HG03520 (cell line): ENCODE data around the gene ALOX5.
"Not testable (repeated sequence)": the region's sequence is repeated elsewhere in the genome, so short reads cannot be mapped to it uniquely, and the experiment has no call there.

Experiments
- ATAC-seq: cut with Tn5 transposase; IDR thresholded peaks from one replicate; pipeline ENCODE4 v1.9.1; 2021; ENCODE audit warnings: mild to moderate bottlenecking, moderate library complexity; ENCODE audit not compliant: unreplicated experiment

ALOX5 gene

DNA sequence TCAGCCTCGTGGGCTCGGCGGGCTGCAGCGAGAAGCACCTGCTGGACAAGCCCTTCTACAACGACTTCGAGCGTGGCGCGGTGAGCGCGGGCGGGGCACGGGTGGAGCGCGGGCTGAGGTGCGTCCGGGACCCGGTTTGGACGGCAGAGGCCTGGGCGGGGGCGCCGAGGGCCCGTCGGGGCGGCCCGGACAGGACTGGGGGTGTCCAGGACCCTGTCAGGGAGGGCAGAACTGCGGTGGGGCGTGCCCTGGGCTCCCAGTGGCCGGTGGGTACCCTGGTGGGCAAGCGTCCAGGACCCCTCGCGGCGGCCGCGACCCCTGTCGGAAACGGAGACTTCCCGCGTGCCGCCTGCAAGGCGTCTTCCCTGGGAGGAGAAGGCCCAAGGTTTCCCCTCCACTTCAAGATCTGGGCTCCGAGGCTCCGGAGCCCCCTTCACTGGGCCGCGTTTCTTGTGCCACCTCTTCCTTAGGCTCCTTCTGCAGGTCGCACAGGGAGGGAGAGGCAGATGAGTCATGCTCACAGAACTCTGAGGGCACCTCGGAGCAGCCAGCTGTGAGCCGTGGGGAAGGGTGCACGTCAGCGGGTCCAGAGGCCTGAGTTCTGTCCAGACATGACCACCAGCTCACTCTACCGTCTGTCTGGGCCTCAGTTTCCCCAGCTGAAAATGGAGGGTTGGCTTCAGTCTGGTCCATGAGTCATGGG, 485 bp downstream of the ALOX5 start:
- no peak for ATAC-seq

- no peak for ATAC-seq
Measured at GRCh38 chr10:45375101-45375500, 1.1 kb downstream of the ALOX5 start.

- no peak for ATAC-seq
Measured at GRCh38 chr10:45375716-45376231, 1.8 kb downstream of the ALOX5 start.

GRCh38 chr10:45376371-45376801, 2.4 kb downstream of the ALOX5 start:
- no peak for ATAC-seq

- ATAC-seq: no peak
Measured at GRCh38 chr10:45377321-45377720, 3.3 kb downstream of the ALOX5 start.

GRCh38 chr10:45377858-45378257, 3.8 kb downstream of the ALOX5 start:
- no peak for ATAC-seq

- ATAC-seq: no peak
Measured at GRCh38 chr10:45378914-45379726, 5.1 kb downstream of the ALOX5 start.

DNA sequence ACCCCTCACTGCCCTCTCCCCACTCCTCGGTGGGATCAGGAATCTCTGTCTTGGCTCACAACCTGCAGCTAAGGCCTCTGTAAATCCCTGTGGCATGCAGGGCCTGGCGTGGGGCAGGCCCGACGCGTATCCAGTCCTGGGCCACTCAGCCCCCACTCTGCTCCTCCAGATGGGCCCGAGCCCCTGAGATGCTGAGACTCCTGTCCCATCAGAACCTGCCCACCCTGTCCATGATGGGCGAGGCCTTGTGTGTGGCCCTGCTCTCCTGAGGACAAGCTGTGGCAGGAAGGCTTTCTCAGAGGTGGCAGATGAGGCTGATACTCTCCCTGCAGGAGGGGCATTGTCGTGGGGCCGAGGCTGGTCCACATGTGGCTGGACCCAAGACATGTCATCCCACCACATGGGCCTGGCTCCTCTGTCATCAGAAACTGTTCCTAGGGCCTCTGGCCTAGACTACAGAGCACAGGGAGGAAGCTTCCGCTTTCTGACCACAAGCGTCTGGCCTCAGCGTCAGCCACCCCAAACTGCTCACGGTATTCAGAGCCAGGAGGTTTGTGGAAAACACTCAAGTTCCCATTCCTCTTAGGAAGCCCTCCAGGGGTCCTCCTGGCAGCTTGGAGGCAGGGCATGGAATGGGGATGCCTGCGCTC, 6.0 kb downstream of the ALOX5 start:
- ATAC-seq: no peak

DNA sequence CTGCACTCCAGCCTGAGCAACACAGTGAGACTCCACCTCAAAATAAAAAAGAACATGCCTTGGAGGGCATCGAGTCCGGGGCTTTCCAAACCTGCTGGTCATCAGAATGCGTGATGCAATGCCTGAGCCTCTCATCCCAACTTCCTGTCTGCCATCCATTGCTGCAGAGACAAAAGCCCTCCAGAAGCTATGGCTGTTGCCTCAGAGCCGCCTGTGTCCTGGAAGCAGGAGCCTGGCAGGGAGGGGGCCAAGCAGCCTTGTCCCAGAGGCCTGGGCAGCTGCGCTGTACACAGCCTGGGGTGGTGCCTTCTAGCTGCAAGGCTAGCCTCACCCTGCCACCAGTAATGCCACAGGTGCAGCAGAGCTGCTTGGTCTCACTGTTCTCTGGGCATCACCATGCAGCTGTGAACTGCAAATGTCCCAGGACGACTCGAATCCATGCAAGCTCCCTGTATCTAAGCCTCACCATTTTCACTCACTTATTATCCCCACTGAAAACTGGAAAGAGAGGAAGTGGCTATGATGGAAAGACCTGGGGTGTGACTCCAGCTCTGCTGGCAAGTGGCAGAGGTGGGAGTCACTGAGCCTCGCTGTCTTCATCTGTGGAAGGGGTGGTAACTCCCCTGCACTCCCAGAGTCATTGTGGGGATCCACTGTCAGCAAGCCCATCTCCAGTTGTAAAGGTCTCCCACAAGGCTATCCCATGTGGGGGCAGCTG, 7.0 kb downstream of the ALOX5 start:
- no peak for ATAC-seq

DNA sequence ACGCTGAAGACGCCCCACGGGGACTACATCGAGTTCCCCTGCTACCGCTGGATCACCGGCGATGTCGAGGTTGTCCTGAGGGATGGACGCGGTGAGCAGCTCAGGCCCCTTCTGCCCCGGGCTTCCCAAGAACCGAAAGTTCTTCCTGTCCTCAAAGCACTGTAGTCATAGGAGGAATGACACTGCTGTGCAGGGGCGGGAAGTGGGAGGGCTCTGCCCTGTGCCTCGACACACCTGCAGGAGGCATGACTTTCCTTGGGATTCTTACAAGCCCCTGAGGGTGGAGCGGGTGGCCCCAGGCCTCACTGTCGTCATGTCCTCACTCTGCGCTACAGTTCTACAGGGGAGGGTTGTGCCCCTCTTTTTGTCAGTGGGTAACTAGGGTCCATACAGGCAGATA, 8.6 kb downstream of the ALOX5 start:
- no peak for ATAC-seq

DNA sequence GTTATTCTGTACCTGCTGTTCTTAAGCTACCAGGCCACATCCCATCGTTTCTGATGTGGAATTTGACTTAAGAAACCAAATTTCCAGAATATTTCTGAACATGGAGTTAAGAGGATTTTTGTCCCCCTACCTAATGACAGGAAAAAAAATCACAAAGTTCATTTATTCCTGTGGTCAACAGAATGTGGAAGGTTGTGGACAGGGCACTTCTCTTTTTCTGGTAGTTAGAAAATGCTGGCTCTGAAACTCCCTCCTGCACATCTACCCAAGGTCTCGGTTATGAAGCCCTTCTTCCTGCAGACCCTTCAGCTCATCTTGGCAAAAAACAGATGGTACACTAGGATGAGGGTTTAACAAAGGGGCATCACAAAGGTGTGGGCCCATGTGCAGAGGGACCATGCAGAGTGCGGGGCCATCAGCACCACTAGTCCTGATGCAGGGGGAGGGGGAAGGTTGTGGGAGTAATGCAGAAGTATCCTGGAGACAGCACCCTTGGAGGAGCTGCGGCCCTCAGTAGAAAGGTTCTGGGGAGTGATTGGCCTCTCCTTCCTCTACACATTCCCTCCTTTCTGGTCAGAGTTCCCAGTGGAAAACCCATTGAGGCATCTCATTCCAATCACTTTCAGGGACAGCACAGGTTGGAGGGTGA, 9.8 kb downstream of the ALOX5 start:
- no peak for ATAC-seq

DNA sequence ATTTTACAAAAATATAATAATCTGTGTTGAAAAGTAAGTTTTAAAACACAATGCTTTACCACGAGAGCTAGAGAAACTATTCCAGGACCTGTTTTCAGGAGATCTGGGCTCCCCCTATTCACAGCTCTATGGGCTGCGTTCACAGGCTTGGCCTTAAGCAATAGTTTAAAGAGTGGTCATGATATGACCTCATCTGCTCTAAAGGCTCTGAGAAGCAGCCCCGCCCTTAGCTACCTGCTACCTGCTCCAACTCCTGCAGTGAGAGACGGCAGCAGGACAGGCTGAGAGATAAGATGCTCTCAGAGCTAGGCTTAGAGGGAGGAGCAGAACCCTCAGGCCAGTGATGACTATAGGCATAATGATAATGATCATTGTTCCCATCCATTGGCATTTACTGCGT, 12.6 kb downstream of the ALOX5 start:
- ATAC-seq: no peak

DNA sequence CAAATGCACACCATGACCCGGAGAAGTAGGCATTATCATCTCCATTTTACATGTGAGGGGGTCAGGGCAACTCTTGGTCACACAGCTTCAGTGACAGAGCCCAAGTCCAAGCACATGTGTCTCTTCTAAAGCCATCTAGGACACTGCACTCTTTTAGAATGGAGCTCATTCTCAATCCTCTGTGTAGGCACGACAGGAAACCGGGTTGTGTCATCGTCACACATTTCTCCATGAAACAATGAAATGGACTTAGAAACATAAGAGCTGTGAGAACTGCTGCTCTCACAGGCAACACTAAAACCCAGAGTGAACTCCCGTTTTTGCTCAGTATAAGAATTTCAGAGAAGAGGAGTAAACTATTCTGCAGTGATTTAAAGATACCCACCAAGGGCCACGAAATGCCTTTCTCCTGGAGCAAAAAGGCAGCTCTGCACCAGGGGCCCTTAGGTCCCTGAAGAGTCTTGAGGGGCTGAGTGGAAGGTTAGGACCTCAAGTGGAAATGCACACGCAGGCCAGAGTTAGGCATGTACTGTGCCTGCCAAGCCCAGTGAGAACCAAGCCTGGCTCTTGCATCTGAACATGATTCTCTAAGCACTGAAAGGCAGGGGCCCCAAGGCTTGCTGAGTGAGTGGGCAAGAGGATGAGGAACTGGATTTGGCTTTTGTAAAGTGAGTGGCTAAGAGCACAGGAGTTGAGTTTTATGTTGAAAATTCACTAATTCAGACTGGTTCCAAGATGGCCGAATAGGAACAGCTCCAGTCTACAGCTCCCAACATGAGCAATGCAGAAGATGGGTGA, 13.3 kb downstream of the ALOX5 start:
- no peak for ATAC-seq

DNA sequence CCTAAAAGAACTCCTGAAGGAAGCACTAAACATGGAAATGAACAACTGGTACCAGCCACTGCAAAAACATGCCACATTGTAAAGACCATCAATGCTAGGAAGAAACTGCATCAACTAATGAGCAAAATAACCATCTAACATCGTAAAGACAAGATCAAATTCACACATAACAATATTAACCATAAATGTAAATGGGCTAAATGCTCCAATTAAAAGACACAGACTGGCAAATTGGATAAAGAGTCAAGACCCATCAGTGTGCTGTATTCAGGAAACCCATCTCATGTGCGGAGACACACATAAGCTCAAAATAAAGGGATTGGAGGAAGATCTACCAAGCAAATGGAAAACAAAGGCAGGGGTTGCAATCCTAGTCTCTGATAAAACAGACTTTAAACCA, 15.7 kb downstream of the ALOX5 start:
- ATAC-seq: not testable (repeated sequence)

GRCh38 chr10:45391636-45392035, 17.6 kb downstream of the ALOX5 start:
- ATAC-seq: not testable (repeated sequence)

GRCh38 chr10:45395554-45395953, 21.5 kb downstream of the ALOX5 start:
- no peak for ATAC-seq

DNA sequence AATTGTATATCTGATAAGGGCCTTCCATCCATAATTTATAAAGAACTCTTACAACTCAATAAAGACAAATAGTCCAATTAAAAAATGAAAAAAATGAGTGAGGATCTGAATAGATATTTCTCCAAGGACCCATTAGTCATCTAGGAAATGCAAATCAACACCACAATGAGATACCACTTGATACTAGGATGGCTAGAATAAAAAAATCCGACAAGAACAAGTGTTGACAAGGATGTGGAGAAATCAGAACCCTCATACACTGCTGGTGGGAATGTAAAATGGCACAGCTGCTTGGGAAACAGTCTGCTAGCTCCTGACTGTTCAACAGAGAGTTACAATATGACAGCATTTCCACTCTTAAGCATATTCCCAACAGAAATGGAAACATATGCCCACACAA, 24.6 kb downstream of the ALOX5 start:
- ATAC-seq: no peak

DNA sequence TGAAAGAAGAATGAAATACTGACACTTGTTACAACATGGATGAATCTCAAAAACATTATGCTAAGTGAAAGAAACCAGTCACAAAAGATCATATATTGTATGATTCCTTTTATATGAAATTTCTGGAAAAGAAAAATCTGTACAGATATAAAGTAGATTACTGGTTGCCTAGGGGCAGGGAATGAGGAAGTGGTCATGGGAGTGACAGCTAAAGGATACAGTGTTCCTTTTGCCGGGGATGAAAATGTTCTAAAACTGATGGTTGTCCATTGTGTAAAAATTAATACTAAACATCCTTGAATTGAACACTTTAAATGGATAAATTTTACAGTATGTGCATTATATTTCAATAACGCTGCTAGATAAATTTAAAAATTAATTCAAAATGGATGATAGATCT, 25.1 kb downstream of the ALOX5 start:
- ATAC-seq: no peak

- ATAC-seq: no peak
Measured at GRCh38 chr10:45403151-45403550, 29.1 kb downstream of the ALOX5 start.
